GM23338 (cell line): ENCODE results near the gene RNF180. TPM values are rescaled to one million over a fixed set of nuclear protein-coding genes. Genes with fewer than 3 reads are reported as not detected.

Experiments used
- ATAC-seq: fragments of 200-7000 bp; cut with Tn5 transposase; 3 replicates; pipeline ENCODE4 v1.9.1; 2020
- DNase-seq: peaks from one replicate; pipeline ENCODE4 v3.0.0-alpha.2; 2015; ENCODE audit warnings: low spot score
- H2AFZ ChIP-seq: fragments of 200-600 bp; sonication (generic); 2 replicates; pipeline ENCODE4 v1.8.0; 2016; ENCODE audit warnings: antibody characterized with exemption, mild to moderate bottlenecking, moderate library complexity
- H3F3A ChIP-seq: fragments of 200-600 bp; sonication (generic); replicated peaks from 2 replicates; pipeline ENCODE4 v1.8.0; 2017; ENCODE audit warnings: antibody characterized with exemption, mixed run types, low read depth
- H3K27ac ChIP-seq: fragments of 200-600 bp; sonication (generic); 2 replicates; pipeline ENCODE4 v1.6.1; 2016; ENCODE audit warnings: low read depth
- H3K27me3 ChIP-seq: fragments of 200-600 bp; sonication (generic); 2 replicates; pipeline ENCODE4 v1.8.0; 2016; ENCODE audit warnings: mild to moderate bottlenecking, mixed run types, moderate library complexity; ENCODE audit not compliant: insufficient read depth
- H3K36me3 ChIP-seq: fragments of 200-600 bp; sonication (generic); 2 replicates; pipeline ENCODE4 v1.8.0; 2016; ENCODE audit warnings: mild to moderate bottlenecking; ENCODE audit not compliant: insufficient read depth
- H3K4me1 ChIP-seq: fragments of 200-600 bp; sonication (generic); 2 replicates; pipeline ENCODE4 v1.8.0; 2016; ENCODE audit warnings: mild to moderate bottlenecking, moderate library complexity; ENCODE audit not compliant: insufficient read depth
- H3K4me2 ChIP-seq: fragments of 200-600 bp; sonication (generic); 2 replicates; pipeline ENCODE4 v1.7.1; 2017; ENCODE audit warnings: mixed run types
- H3K4me3 ChIP-seq: fragments of 200-600 bp; sonication (generic); 2 replicates; pipeline ENCODE4 v1.6.1; 2016; ENCODE audit warnings: mixed run types
- H3K79me2 ChIP-seq: fragments of 200-600 bp; sonication (generic); replicated peaks from 2 replicates; pipeline ENCODE4 v1.8.0; 2017; ENCODE audit warnings: mild to moderate bottlenecking; ENCODE audit not compliant: insufficient read depth
- H3K9me2 ChIP-seq: fragments of 200-600 bp; sonication (generic); 2 replicates; pipeline ENCODE4 v1.8.0; 2017; ENCODE audit not compliant: insufficient read depth
- H4K20me1 ChIP-seq: fragments of 200-600 bp; sonication (generic); replicated peaks from 2 replicates; pipeline ENCODE4 v1.8.0; 2017; ENCODE audit warnings: mild to moderate bottlenecking; ENCODE audit not compliant: insufficient read depth
- H3K27ac Mint-ChIP-seq: 2 replicates; pipeline ENCODE4 v1.8.0; 2020; ENCODE audit warnings: inconsistent platforms, mild to moderate bottlenecking, moderate library complexity, mixed read lengths
- H3K27me3 Mint-ChIP-seq: 3 replicates; pipeline ENCODE4 v1.8.0; 2022; ENCODE audit warnings: low read depth, mild to moderate bottlenecking, moderate library complexity, mixed read lengths, inconsistent platforms; ENCODE audit not compliant: insufficient read depth, poor library complexity
- H3K36me3 Mint-ChIP-seq: 3 replicates; pipeline ENCODE4 v1.8.0; 2021; ENCODE audit warnings: low read depth, mild to moderate bottlenecking, inconsistent platforms, moderate library complexity, mixed read lengths
- H3K4me1 Mint-ChIP-seq: 3 replicates; pipeline ENCODE4 v1.8.0; 2020; ENCODE audit warnings: mild to moderate bottlenecking, inconsistent platforms, mixed read lengths
- H3K4me3 Mint-ChIP-seq: 3 replicates; pipeline ENCODE4 v1.8.0; 2021; ENCODE audit warnings: moderate library complexity, mild to moderate bottlenecking, inconsistent platforms, mixed read lengths
- H3K9me3 Mint-ChIP-seq: 3 replicates; pipeline ENCODE4 v1.8.0; 2020; ENCODE audit warnings: moderate library complexity, mild to moderate bottlenecking, inconsistent platforms, mixed read lengths
- CREB1 ChIP-seq: fragments of 250-450 bp; sonication (Bioruptor Pico); IDR thresholded peaks from 2 replicates; pipeline ENCODE4 v1.5.0; 2020; ENCODE audit warnings: low read depth, mild to moderate bottlenecking, moderate library complexity
- ETS1 ChIP-seq: IDR thresholded peaks from 2 replicates; pipeline ENCODE4 v1.6.1; 2016; ENCODE audit warnings: antibody characterized with exemption
- EZH2 ChIP-seq: fragments of 200-600 bp; sonication (generic); IDR thresholded peaks from one replicate; pipeline ENCODE4 v1.8.0; 2017; ENCODE audit warnings: antibody characterized with exemption, mild to moderate bottlenecking, low read depth; ENCODE audit not compliant: unreplicated experiment
- JUNB ChIP-seq: IDR thresholded peaks from one replicate; pipeline ENCODE4 v1.6.1; 2016; ENCODE audit warnings: antibody characterized with exemption; ENCODE audit not compliant: unreplicated experiment
- NANOG ChIP-seq: IDR thresholded peaks from 2 replicates; pipeline ENCODE4 v1.6.1; 2016; ENCODE audit warnings: antibody characterized with exemption, borderline replicate concordance
- POLR2AphosphoS5 ChIP-seq: IDR thresholded peaks from 2 replicates; pipeline ENCODE4 v1.6.1; 2016; ENCODE audit warnings: antibody characterized with exemption, low read depth
- polyA plus RNA-seq: library from polyadenylated mRNA; unstranded; fragments of >200 nt; fragmentation: Nextera tagmentation; extraction: Ambion mirVana; gene quantifications from 2 replicates; pipeline ENCODE4 v1.2.1, GENCODE V29; 2016
- total RNA-seq: library from RNA; depleted of rRNA; stranded (reverse); fragments of >200 nt; shearing (Covaris generic); gene quantifications from 2 replicates; pipeline ENCODE4 v1.2.3, GENCODE V29; 2014
- TF ChIP-seq, protein P1 (sequence below): IDR thresholded peaks from one replicate; pipeline ENCODE4 v1.6.1; 2018; ENCODE audit warnings: antibody characterized with exemption; ENCODE audit not compliant: unreplicated experiment
- TF ChIP-seq, protein P2 (sequence below), 2 experiments: fragments of 200-600 bp in 1 of 2; sonication (generic) in 1 of 2; conservative IDR thresholded peaks; 2 replicates each; pipeline versions ENCODE4 v1.5.1 to v1.6.1; 2016 to 2017; ENCODE audit warnings: antibody characterized with exemption in 2 of 2, low read depth in 2 of 2, mild to moderate bottlenecking in 2 of 2, moderate library complexity in 1 of 2
- TF ChIP-seq, protein P3 (sequence below): fragments of 250-450 bp; sonication (Bioruptor Pico); IDR thresholded peaks from 2 replicates; pipeline ENCODE4 v1.5.0; 2020; ENCODE audit warnings: mild to moderate bottlenecking, moderate library complexity

RNF180 gene
- total and polyA plus RNA-seq, 2 experiments from 2014 or later, result 2.0 to 4.2 TPM

GRCh38 chr5:64269164-64269563 lies 103.5 kb downstream of the RNF180 start:
- no peak overlapping the region for H2AFZ ChIP-seq
- H3K79me2 ChIP-seq, result no peaks in the 10 kb centered on the region
- H3F3A ChIP-seq, result no peaks in the 10 kb centered on the region
- H3K27me3 Mint-ChIP-seq, result peaks cover 2% of the 10 kb centered on the region
- peaks cover 9% of the 10 kb centered on the region; the same call in 2 of the 3 replicates for H3K4me1 Mint-ChIP-seq
- no peak overlapping the region for H3K27ac ChIP-seq
- no peaks in the 10 kb centered on the region; the same call in 1 of the 3 replicates for H3K9me3 Mint-ChIP-seq
- ATAC-seq, result no peak
- H3K9me2 ChIP-seq, result no peaks in the 10 kb centered on the region
- TF ChIP-seq ETS1 (no peak), JUNB (no peak)
- TF ChIP-seq, protein P1, sequence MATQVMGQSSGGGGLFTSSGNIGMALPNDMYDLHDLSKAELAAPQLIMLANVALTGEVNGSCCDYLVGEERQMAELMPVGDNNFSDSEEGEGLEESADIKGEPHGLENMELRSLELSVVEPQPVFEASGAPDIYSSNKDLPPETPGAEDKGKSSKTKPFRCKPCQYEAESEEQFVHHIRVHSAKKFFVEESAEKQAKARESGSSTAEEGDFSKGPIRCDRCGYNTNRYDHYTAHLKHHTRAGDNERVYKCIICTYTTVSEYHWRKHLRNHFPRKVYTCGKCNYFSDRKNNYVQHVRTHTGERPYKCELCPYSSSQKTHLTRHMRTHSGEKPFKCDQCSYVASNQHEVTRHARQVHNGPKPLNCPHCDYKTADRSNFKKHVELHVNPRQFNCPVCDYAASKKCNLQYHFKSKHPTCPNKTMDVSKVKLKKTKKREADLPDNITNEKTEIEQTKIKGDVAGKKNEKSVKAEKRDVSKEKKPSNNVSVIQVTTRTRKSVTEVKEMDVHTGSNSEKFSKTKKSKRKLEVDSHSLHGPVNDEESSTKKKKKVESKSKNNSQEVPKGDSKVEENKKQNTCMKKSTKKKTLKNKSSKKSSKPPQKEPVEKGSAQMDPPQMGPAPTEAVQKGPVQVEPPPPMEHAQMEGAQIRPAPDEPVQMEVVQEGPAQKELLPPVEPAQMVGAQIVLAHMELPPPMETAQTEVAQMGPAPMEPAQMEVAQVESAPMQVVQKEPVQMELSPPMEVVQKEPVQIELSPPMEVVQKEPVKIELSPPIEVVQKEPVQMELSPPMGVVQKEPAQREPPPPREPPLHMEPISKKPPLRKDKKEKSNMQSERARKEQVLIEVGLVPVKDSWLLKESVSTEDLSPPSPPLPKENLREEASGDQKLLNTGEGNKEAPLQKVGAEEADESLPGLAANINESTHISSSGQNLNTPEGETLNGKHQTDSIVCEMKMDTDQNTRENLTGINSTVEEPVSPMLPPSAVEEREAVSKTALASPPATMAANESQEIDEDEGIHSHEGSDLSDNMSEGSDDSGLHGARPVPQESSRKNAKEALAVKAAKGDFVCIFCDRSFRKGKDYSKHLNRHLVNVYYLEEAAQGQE, result no peak
- H3K27me3 ChIP-seq, result no peaks in the 10 kb centered on the region
- no peak for DNase-seq
- H3K4me3 ChIP-seq, result no peak overlapping the region
- H3K4me2 ChIP-seq, result no peak overlapping the region
- peak overlapping the region; percentile 15; the same call in 1 of the 2 replicates for H3K27ac Mint-ChIP-seq
- H3K4me3 Mint-ChIP-seq, result no peak overlapping the region
- no peaks in the 10 kb centered on the region for H4K20me1 ChIP-seq
- peaks cover 2% of the 10 kb centered on the region; the same call in 1 of the 2 replicates for H3K4me1 ChIP-seq
- no peaks in the 10 kb centered on the region for H3K36me3 Mint-ChIP-seq
- H3K36me3 ChIP-seq, result no peaks in the 10 kb centered on the region

GRCh38 chr5:64273276-64273675 lies 107.6 kb downstream of the RNF180 start:
- no peak overlapping the region for H3K4me2 ChIP-seq
- Mint-ChIP-seq H3K27ac (peak overlapping the region; percentile 38; the same call in 1 of the 2 replicates), H3K9me3 (no peaks in the 10 kb centered on the region)

More at GRCh38 chr5:64273276-64273675, 107.6 kb downstream of the RNF180 start:
- Mint-ChIP-seq H3K27me3 (no peaks in the 10 kb centered on the region), H3K4me3 (no peak overlapping the region), H3K4me1 (peaks cover 12% of the 10 kb centered on the region; the same call in 2 of the 3 replicates), H3K36me3 (no peaks in the 10 kb centered on the region)
- Histone ChIP-seq H4K20me1 (no peaks in the 10 kb centered on the region), H3K27me3 (no peaks in the 10 kb centered on the region), H3K4me1 (peaks cover 2% of the 10 kb centered on the region; the same call in 1 of the 2 replicates), H2AFZ (no peak overlapping the region), H3K79me2 (no peaks in the 10 kb centered on the region), H3K4me3 (no peak overlapping the region), H3K36me3 (no peaks in the 10 kb centered on the region), H3K9me2 (no peaks in the 10 kb centered on the region), H3F3A (no peaks in the 10 kb centered on the region), H3K27ac (no peak overlapping the region)
- TF ChIP-seq NANOG (no peak), CREB1 (no peak), JUNB (no peak), EZH2 (no peak), POLR2AphosphoS5 (no peak)
- TF ChIP-seq, protein P2, sequence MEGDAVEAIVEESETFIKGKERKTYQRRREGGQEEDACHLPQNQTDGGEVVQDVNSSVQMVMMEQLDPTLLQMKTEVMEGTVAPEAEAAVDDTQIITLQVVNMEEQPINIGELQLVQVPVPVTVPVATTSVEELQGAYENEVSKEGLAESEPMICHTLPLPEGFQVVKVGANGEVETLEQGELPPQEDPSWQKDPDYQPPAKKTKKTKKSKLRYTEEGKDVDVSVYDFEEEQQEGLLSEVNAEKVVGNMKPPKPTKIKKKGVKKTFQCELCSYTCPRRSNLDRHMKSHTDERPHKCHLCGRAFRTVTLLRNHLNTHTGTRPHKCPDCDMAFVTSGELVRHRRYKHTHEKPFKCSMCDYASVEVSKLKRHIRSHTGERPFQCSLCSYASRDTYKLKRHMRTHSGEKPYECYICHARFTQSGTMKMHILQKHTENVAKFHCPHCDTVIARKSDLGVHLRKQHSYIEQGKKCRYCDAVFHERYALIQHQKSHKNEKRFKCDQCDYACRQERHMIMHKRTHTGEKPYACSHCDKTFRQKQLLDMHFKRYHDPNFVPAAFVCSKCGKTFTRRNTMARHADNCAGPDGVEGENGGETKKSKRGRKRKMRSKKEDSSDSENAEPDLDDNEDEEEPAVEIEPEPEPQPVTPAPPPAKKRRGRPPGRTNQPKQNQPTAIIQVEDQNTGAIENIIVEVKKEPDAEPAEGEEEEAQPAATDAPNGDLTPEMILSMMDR (conservative IDR thresholded peaks at IDR 0.05; ENCODE audit: low read depth in 2 of 2), result no peak
- TF ChIP-seq, protein P3, sequence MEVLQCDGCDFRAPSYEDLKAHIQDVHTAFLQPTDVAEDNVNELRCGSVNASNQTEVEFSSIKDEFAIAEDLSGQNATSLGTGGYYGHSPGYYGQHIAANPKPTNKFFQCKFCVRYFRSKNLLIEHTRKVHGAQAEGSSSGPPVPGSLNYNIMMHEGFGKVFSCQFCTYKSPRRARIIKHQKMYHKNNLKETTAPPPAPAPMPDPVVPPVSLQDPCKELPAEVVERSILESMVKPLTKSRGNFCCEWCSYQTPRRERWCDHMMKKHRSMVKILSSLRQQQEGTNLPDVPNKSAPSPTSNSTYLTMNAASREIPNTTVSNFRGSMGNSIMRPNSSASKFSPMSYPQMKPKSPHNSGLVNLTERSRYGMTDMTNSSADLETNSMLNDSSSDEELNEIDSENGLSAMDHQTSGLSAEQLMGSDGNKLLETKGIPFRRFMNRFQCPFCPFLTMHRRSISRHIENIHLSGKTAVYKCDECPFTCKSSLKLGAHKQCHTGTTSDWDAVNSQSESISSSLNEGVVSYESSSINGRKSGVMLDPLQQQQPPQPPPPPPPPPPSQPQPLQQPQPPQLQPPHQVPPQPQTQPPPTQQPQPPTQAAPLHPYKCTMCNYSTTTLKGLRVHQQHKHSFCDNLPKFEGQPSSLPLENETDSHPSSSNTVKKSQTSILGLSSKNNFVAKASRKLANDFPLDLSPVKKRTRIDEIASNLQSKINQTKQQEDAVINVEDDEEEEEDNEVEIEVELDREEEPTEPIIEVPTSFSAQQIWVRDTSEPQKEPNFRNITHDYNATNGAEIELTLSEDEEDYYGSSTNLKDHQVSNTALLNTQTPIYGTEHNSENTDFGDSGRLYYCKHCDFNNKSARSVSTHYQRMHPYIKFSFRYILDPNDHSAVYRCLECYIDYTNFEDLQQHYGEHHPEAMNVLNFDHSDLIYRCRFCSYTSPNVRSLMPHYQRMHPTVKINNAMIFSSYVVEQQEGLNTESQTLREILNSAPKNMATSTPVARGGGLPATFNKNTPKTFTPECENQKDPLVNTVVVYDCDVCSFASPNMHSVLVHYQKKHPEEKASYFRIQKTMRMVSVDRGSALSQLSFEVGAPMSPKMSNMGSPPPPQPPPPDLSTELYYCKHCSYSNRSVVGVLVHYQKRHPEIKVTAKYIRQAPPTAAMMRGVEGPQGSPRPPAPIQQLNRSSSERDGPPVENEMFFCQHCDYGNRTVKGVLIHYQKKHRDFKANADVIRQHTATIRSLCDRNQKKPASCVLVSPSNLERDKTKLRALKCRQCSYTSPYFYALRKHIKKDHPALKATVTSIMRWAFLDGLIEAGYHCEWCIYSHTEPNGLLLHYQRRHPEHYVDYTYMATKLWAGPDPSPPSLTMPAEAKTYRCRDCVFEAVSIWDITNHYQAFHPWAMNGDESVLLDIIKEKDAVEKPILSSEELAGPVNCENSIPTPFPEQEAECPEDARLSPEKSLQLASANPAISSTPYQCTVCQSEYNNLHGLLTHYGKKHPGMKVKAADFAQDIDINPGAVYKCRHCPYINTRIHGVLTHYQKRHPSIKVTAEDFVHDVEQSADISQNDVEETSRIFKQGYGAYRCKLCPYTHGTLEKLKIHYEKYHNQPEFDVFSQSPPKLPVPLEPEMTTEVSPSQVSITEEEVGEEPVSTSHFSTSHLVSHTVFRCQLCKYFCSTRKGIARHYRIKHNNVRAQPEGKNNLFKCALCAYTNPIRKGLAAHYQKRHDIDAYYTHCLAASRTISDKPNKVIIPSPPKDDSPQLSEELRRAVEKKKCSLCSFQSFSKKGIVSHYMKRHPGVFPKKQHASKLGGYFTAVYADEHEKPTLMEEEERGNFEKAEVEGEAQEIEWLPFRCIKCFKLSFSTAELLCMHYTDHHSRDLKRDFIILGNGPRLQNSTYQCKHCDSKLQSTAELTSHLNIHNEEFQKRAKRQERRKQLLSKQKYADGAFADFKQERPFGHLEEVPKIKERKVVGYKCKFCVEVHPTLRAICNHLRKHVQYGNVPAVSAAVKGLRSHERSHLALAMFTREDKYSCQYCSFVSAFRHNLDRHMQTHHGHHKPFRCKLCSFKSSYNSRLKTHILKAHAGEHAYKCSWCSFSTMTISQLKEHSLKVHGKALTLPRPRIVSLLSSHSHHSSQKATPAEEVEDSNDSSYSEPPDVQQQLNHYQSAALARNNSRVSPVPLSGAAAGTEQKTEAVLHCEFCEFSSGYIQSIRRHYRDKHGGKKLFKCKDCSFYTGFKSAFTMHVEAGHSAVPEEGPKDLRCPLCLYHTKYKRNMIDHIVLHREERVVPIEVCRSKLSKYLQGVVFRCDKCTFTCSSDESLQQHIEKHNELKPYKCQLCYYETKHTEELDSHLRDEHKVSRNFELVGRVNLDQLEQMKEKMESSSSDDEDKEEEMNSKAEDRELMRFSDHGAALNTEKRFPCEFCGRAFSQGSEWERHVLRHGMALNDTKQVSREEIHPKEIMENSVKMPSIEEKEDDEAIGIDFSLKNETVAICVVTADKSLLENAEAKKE (CRISPR knock-in tag), result no peak
- DNase-seq (no peak), ATAC-seq (no peak)
